Fibroblast of skin of abdomen (primary cell): ENCODE results near the gene SETD4. TPM values are rescaled to one million over a fixed set of nuclear protein-coding genes. Genes with fewer than 3 reads are reported as not detected.
"Not testable (repeated sequence)": the region's sequence is repeated elsewhere in the genome, so short reads cannot be mapped to it uniquely, and the experiment has no call there.

Experiments
- DNase-seq: peaks from one replicate; pipeline ENCODE4 v3.0.0-alpha.2; 2013
- polyA plus RNA-seq, 2 experiments: library from polyadenylated mRNA; unstranded; fragments of 120-200 nt; gene quantifications; one replicate each; pipeline ENCODE4 v1.2.1, GENCODE V29; 2013; ENCODE audit not compliant: insufficient read length in 2 of 2

SETD4 gene
- 11.0 TPM for polyA plus RNA-seq (2013, experiment 1 of 2; ENCODE audit: insufficient read length)
- 11.4 TPM for polyA plus RNA-seq (2013, experiment 2 of 2; ENCODE audit: insufficient read length)

- peak; percentile 94 for DNase-seq
Observed at GRCh38 chr21:36060159-36060921, at the start of gene SETD4. SETD4 (minus strand) TSS chr21:36060526; CDS start chr21:36058888, 1,638 bp downstream.

DNA sequence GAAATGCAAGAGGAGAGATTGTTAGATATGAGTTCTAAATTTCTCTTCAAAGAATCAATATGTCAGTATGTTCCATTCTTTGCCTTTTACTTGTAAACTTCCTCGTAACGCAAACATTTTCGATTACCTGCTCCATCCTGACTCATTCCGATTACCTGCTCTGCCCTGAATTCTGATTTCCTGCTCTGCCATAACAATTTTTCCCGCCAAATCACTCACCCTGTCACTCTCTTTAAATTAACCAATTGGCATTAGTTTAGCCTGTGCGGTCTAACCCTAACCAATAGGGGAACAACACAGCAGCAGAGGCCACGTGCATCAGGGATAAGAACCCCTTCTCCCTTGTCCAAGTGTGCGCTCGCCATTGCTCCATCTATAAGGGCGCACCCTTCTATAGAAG lies 49.5 kb upstream of the SETD4 start:
- DNase-seq: no peak

- DNase-seq: no peak
Observed at GRCh38 chr21:36105327-36105842, 45.1 kb upstream of the SETD4 start.

- peak; percentile 58 for DNase-seq
Observed at GRCh38 chr21:36104317-36105300, 44.3 kb upstream of the SETD4 start.

- no peak for DNase-seq
Observed at GRCh38 chr21:36103434-36103833, 43.1 kb upstream of the SETD4 start.

DNA sequence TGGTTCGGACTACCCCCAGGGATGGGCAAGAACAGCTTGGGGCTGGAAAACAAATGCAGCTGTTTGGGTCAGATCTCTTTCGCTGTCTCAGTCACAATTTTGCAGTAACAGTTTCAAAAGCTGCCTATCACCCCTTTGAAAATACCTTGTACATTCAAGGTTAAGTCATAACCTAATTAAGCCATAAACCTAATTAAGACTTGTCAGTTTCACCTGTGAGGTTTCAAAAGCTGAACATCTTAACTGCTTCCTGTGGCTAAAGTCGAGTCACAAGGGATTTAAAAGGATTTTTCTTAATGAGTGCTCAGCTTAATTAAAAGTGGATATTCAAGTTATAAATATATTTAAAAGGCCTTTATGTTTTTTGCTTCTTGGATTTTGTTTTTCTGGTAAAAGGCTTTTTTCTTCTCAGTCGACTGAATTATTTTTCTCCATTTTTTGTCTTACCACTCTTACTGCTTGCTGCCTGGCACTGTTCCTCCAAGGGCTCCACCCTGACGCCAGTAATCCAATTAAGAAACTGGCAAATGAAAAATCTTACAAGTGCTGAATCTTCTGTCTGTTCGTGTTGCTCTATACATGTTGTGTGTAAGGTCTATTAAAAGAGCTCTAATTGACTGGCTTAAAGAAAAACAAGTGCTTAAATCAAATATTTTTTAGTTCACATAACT lies 40.8 kb upstream of the SETD4 start:
- DNase-seq: no peak

DNA sequence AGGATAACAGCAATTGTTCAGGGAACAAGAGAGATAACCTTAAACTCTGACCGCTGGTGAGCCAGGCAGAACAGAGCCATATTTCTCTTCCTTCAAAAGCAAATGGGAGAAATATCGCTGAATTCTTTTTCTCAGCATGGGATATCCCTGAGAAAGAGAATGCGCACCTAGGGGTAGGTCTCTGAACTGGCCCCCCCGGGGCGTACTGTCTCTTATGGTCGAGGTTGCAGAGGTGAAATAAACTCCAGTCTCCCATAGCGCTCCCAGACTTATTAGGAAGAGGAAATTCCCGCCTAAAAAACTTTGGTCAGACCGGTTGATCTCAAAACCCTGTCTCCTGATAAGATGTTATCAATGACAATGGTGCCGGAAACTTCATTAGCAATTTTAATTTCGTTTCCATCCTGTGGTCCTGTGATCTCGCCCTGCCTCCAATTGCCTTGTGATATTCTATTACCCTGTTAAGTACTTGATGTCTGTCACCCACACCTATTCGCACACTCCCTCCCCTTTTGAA lies 39.4 kb upstream of the SETD4 start:
- not testable (repeated sequence) for DNase-seq

DNA sequence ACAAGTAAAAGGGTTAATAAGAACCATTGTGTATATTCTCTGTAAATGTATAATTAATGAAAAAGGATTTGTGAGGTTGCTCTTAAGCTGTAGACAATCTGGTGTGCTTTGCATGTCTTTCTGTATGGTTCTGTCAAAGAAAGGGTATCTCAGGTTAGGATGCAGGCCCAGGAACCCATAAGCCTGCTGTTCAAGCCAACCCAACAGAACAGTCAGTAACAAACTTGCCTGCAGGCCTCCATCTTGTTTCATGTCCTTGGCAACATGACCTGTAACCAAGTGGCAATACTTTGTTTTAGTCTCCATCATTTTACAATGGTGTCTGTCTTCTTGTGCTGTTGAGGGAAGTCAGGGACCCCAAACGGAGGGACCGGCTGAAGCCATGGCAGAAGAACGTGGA lies 38.7 kb upstream of the SETD4 start:
- DNase-seq: no peak

DNA sequence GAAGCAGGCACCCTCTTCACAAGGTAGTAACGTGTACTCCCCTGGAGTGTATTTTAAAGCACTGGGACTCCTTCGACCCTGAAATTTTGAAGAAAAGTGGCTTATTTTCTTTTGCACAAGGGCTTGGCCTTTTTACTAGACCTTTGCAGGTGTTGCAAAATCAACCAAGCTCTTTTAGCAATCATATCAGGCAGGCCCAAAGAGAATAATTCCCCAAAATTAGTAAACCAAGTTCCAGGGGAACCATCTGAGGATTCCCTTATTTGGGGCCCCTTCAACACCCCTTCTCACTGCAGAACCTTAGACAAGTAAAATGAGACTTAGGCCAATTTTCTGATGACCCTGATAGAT lies 37.8 kb upstream of the SETD4 start:
- no peak for DNase-seq

DNA sequence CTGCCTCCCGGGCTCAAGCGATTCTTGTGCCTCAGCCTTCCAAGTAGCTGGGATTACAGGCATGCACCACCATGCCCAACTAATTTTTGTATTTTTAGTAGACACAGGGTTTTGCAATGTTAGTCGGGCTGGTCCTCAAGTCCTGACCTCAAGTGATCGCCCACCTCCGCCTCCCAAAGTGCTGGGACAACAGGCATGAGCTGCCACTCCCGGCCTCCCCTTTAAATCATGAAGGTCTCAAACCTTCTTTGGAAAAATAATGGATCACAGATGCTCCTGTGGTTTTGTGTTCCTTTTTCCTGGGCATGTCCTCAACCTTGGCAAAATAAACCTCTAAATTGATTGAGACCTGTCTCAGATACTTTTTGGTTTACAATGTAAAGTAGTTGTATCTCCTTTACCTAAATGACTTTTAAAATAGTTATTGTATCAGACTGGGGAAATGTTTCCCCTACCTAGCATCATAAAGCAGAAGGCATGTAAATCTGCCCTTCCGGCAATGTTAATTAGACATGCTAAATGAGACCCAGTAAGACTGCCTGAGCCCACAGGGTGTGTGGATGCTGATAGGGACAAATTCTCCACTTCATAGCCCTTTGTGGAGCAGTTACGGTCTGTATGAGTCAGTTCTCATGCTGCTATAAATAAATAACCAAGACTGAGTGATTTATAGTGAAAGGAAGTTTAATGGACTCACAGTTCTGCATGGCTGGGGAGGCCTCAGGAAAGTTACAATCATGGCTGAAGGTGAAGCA lies 37.3 kb upstream of the SETD4 start:
- DNase-seq: no peak

- DNase-seq: no peak
Observed at GRCh38 chr21:36096398-36097290, 36.3 kb upstream of the SETD4 start.

- no peak for DNase-seq
Observed at GRCh38 chr21:36093512-36093911, 33.2 kb upstream of the SETD4 start.

- DNase-seq: no peak
Observed at GRCh38 chr21:36092681-36093080, 32.4 kb upstream of the SETD4 start.

GRCh38 chr21:36089946-36090345 lies 29.6 kb upstream of the SETD4 start:
- DNase-seq: no peak

DNA sequence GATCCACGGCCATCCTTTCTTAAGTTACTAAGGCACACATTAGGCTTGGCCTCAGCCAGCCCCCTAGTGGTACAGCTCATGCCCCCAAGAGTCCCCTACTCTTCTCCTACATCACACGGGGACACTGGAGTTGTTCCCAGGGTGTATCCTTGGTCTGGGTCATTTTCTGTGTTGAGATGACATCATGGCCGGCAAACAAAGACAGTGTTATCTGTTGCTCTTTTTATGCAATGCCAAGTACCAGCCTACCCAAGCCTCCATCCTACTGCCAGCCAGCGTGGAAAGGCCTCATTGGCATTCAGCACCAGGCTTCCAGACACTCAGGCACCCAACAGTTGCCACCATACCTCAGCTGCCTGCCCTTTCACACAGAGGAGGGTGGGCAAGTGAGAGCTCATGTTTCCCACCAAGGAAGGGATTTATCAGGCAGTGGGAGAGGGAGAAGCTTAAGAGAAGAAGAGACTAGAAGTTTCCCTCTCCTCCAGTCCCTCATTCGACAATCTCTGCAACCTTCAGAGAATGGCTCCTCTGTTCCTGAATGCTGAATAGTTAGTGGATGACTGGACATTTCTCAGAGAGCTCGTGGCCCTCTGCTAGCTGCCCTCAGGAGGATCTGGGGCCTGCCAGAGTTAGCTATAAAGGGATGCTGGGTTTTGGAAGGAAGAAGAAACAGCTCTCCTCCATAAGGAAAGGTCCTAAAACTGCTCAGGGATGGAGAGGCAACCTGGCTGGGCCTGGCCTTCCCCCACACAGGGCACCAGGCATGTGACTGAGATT lies 27.2 kb upstream of the SETD4 start:
- no peak for DNase-seq

DNA sequence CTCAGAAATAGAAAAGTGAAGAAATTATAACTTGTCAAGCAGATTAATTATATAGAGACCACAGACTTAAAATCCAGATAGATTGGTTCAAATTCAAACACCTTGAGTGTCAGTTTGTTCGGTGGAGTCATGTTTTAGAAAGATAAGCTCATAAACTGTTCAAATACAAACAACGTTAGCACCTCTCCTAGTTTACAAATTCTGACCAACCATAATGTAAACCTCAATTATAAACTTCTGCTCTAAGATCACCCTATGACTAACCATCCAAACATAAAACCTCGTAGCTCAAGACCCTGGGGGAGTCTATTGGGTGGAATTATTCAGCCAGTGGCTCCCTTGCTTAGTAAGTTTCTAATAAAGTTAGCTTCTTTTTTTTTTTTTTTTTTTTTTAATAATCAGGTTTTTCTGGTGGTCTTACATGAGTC lies 21.9 kb upstream of the SETD4 start:
- no peak for DNase-seq

DNA sequence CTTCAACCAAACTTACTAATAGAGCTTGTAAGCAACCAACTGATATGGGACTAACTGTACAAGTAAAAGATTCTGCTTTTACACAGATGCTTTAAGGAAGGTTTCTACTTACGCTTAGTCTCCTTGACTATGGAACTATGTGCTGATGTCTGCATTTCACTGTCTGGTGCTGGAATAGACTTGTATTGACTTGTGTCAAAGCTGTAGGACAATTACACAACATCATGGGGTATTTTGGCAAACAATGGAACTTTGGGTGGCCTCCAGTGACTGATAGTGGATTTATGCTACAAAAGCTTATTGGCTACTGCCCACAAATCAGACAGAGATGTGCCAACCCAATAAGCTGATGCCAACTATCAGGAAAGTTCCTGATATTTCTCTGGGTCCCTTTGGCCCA lies 20.1 kb upstream of the SETD4 start:
- no peak for DNase-seq

DNA sequence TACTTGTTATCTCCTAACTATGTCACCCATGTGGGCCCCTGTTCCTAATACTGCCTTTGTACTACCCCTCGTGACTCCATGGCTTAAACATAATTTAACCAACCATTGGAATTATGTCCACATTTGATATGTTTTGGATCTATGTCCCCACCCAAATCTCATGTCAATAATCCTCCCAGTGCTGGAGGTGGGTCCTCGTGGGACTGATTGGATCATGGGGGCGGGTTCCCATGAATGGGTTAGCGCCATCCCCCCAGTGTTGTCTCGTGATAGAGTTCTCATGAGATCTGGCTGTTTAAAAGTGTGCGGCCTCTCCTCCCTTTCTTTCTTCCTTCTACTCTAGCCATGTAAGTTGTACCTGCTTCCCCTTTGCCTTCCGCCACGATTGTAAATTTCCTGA lies 19.3 kb upstream of the SETD4 start:
- DNase-seq: no peak

GRCh38 chr21:36079010-36079649 lies 18.8 kb upstream of the SETD4 start:
- DNase-seq: no peak
